LHCN-M2 (cell line): ENCODE measurements around the gene ZACN. TPM values are rescaled to one million over a fixed set of nuclear protein-coding genes. Genes with fewer than 3 reads are reported as not detected.
A peak's percentile ranks its signal among the peaks of the same experiment; 100 is the strongest.

Source experiments
- DNase-seq: peaks from one replicate; pipeline ENCODE4 v3.0.0-alpha.2; 2012; ENCODE audit warnings: low read depth
- total RNA-seq: library from RNA; depleted of rRNA; stranded (reverse); fragments of >200 nt; gene quantifications from 2 replicates; pipeline ENCODE4 v1.2.3, GENCODE V29; 2014

The ZACN gene
- total RNA-seq, 1 experiment from 2014 or later, result not detected

GRCh38 chr17:76102944-76103273 lies 23.9 kb downstream of the ZACN start:
- no peak for DNase-seq

- DNase-seq, result peak; percentile 85
Observed at GRCh38 chr17:76103274-76104139, 24.5 kb downstream of the ZACN start, which contains the start of gene EXOC7. TSS of gene EXOC7 (minus strand) at chr17:76103787. CDS start at chr17:76103692, 95 bp downstream.

GRCh38 chr17:76104140-76104895 lies 25.3 kb downstream of the ZACN start:
- DNase-seq, result no peak

DNA sequence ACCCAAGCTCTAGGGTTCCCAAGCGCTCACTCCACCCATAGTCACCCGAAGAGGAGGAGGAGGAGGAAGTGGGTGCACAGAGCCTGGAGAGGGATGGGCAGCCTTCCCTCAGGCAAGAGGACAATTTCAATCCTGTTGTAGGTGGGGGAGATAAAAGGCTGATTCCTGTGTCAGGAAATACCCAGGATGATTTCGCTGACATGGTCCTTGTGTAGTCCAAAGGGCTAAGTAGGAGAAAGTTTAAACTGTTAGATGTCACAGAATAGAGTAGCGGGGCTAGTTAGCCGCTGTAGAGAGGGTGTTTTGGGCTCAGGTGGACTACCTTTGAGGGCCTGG lies 25.9 kb downstream of the ZACN start:
- DNase-seq, result no peak

GRCh38 chr17:76106703-76107102 lies 27.7 kb downstream of the ZACN start:
- no peak for DNase-seq

DNA sequence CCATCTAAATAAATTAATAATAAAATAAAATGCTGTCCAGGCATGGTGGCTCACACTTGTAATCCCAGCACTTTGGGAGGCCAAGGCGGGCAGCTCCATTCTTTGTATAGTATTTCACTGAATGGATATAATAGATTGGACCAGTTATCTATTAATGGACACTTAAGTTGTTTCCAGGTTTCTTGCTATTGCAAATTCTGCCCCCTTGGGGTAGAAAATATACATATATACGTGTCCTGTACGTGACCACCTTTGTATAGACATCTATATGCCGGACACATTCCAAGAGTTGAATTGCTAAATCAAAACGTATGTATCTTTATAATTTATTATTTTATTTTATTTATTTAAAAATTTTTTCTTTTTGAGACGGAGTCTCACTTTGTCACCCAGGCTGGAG lies 28.5 kb downstream of the ZACN start:
- no peak for DNase-seq

GRCh38 chr17:76111956-76112355 lies 33.0 kb downstream of the ZACN start:
- no peak for DNase-seq

DNA sequence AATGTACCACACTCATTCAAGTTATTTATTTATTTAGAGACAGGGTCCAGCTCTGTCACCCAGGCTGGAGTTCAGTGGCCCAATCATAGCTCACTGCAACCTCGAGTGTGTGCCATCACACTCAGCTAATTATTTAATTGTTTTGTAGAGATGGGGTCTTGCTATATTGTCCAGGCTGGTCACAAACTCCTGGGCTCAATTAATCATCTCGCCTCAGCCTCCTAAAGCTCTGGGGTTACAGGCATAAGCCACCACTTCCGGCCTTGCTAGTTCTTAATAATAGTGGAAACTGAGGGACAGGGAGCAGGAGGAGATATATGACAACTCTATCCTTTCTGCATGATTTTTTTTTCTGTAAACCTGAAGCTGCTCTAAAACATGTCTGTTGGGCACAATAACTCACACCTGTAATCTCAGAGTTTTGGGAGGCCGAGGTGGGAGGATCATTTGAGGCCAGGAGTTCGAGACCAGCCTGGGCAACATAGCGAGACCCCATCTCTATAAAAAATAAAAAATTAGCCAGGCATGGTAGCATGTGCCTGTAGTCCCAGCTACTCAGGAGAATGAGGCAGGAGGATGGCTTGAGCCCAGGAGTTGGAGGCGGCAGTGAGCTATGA lies 36.3 kb downstream of the ZACN start:
- no peak for DNase-seq

GRCh38 chr17:76119409-76120371 lies 40.7 kb downstream of the ZACN start:
- DNase-seq, result no peak

DNA sequence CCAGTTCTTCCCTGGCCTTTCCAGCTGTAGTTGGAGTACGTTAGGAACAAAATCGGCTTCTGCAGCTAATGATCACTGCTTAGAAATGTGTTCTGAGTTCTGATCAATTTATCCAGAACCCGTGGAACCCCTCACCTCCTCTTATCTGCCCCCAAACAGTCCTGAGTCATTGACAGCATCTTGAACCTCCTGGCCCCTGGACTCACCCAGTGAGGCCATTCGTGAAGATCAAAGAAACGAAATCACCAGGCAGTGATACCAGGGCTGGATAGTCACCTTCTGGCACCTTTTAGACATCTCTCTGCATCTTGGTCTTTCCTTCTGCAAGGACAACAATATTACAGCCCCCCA lies 41.7 kb downstream of the ZACN start:
- DNase-seq, result no peak

DNA sequence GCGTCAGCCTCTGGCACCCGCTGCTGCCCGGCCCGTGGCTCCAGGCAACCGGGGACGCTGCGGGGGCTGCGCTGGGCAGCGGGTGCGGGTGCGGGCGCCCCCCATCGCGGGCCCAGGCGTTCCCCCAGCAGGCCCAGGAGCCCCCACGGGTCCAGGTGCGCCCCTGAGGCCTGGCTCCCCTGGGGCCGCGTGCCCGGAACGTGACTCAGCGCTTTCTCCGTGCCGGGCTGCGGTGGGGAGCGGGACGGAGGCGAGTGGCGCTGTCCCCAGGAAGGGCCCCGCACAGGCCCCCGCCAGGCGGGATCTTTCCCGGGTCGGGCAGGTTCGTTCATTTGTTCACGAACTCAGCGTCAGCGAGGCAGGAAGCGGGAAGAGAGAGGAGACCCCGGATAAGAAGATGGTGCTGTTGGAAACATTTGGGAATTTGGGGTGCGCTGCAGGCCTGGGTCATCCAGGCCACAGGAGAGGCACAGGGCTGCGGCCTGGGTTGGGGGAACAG lies 43.0 kb downstream of the ZACN start:
- no peak for DNase-seq

DNA sequence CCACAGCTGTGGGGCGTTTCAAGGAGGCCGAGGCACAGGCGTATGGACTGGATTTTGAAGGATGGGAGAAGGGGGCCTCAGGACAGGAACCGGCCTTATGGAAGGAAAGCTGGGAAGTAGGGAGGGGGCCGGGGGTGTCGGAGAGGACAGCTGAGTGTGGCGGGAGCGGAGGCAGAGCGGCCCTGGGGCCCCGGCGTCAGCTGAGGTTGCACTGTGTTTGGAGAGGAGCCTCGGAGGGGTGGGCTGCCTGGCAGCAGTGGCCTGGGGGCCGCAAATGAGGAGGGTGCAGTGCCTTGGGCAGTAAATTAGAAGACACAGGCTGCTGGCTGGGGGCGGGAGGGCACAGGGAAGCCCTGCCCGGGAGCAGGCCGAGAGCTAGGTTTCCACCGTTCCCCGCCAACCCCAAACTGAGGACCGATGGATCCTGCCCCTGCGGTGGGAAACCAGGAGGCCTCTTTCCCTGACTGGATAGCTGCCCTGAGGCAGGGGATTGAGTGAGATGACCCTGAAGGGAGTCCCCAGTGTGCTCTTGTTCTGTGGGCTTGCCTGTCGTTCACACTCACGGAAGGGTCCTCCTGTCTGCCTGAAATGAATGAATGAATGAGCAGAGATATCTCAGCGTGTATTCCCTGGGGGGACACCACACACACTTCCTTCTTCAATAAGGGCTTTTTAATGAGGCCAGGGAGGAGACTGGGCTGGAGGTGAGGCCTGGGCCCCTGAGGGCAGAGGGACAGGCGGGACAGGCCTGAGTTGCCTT lies 43.6 kb downstream of the ZACN start:
- DNase-seq, result no peak

DNA sequence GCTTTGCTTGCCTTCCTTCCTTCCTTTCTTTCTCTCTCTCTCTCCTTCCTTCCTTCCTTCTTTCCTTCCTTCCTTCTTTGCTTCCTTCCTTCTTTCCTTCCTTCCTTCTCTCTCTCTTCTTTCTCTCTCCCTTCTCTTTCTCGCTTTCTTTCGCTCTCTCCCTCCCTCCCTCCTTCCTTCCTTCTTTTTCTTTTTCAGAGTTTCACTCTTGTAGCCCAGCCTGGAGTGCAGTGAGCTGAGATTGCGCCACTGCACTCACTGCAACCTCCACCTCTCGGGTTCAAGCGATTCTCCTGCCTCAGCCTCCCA lies 44.2 kb downstream of the ZACN start:
- no peak for DNase-seq

DNA sequence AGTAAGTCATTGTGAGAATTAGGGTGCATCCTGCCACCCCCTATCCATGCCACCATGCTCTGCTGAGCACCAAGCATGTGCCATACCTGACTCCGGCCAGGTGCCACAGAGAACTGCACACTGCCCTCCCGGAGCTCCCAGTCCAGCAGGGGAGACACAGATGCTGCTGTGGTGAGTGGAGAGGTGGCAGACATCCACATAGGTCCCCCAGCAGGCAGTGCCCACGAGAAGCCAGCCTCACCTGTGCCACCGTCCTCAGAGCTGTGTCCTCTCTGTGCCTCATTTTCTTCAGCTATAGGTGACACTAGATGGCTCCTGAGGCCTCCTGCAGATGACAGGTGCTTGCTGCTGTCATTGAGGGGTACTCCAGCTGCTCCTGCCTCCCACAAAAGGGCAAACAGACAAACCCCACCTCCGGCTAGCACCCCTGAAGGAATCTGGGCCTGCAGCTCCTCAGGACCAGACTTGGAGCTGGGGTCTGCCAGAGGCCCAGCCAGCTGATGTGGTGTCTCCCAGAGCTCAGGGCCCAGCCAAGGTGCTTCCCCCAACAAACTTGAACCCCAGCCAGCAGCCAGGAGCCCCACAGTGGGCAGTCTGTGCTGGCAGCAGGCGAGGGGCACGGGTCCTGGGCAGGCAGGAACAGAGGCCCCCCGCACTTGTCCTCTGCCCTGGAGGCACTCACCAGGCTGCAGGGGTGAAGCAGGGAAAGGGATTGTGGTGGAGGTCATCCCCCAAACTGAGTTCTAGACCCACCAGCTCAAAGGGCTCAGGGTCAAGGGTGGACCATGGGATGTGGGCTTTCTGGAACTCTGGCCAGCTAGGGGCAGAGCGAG lies 45.0 kb downstream of the ZACN start:
- no peak for DNase-seq

GRCh38 chr17:76124582-76125390 lies 45.8 kb downstream of the ZACN start:
- DNase-seq, result no peak

- no peak for DNase-seq
Observed at GRCh38 chr17:76125391-76125675, 46.4 kb downstream of the ZACN start.

DNA sequence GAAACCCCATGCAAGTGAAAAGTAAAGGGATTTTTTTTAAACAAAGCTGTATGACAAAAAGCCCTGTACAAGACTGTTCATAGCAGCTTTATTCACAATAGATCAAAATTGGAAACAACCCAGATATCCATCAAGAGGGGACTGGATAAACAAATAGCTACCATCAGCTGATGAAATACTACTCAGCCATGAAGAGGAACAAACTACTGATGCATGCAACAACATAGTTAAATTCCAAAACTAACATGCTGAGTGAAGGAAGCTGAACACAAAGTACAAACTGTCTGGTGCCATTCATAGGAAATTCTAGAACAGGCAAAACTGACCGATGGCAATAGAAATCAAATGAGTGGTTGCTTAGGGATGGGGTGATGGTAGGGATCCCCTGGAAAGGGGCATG lies 46.9 kb downstream of the ZACN start:
- no peak for DNase-seq

- DNase-seq, result no peak
Observed at GRCh38 chr17:76130473-76130872, 51.5 kb downstream of the ZACN start.

- DNase-seq, result no peak
Observed at GRCh38 chr17:76131051-76131691, 52.2 kb downstream of the ZACN start.
